Measurements from ENCODE around the gene BHMT. TPM values are rescaled to one million over a fixed set of nuclear protein-coding genes. Genes with fewer than 3 reads are reported as not detected.

BHMT gene
- total and polyA plus RNA-seq, 10 of the 15 experiments (the other 5 are each of a cell fraction or from before 2014, with no cell fraction given): 0.44 TPM; not detected in 9

DNA sequence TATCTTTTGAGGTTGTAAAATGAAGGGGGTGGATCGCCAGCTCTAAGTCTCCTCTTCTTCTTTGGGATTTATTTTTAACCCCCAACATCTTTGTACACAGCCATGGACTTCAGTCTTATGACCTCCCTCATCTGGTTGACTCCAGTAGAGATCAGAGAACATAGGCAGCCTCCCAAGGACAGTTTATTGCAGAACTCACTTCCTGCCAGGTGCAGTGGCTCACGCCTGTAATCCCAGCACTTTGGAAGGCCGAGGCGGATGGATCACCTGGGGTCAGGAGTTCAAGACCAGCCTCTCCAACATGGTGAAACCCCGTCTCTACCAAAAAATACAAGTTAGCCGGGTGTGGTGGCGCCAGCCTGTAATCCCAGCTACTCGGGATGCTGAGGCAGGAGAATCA is 2.8 kb upstream of the BHMT start:
- intact Hi-C loops (cut with micrococcal nuclease; ENCODE audit: unreplicated experiment) (no loop called here), in situ Hi-C loops (cut with MboI) (no loop called here)
- ATAC-seq (no peak), DNase-seq (ENCODE audit: low read depth, low spot score) (no peak), FAIRE-seq (no peak)
- Histone ChIP-seq H3K79me2 (ENCODE audit: control insufficient read depth, insufficient read depth, low read length) (no peaks in the 10 kb centered on the region), H3K27me3 (replicated peaks in 1 of 2; ENCODE audit: control insufficient read depth in 2 of 2, insufficient read depth in 2 of 2, low read length in 1 of 2) (peaks cover 4 to 8% of the 10 kb centered on the region in 2 experiments), H3K4me3 (no peak overlapping the region), H3K4me1 (ENCODE audit: control insufficient read depth, insufficient read depth, low read length) (no peaks in the 10 kb centered on the region), H2AFZ (ENCODE audit: control insufficient read depth, low read depth, low read length) (no peak overlapping the region), H3K36me3 (ENCODE audit: control insufficient read depth in 2 of 2, insufficient read depth in 2 of 2, low read length in 1 of 2) (no peaks in the 10 kb centered on the region), H3K9me3 (replicated peaks; ENCODE audit: control insufficient read depth, insufficient read depth, low read length) (no peaks in the 10 kb centered on the region), H3K27ac (ENCODE audit: control insufficient read depth, insufficient read depth) (no peak overlapping the region), H4K20me1 (ENCODE audit: control insufficient read depth, insufficient read depth) (no peaks in the 10 kb centered on the region), H3K9ac (ENCODE audit: control insufficient read depth, insufficient read depth, low read length) (no peak overlapping the region), H3K4me2 (ENCODE audit: control insufficient read depth, insufficient read depth) (no peak overlapping the region)
- POLR2A ChIA-PET: no interaction called here
- CTCF ChIA-PET: interaction anchor here (0.6 to 5.7 kb wide), 5 partner anchors 9 to 735 kb away, joined by 3 to 84 read pairs (median 3); no protein-coding TSS in a partner anchor
- RAD21 ChIA-PET (ENCODE audit: unreplicated experiment): interaction anchor here (1.2 kb wide), 1 partner anchor 84 kb away, joined by 3 read pairs; no protein-coding TSS in a partner anchor
- 68% methylated on average over 7 of the region's 8 CpGs for WGBS (ENCODE audit: insufficient coverage, insufficient replicate concordance, low lambda C conversion rate, missing lambda C conversion rate)
- no TSS peak for BruUV-seq (replicated peaks)
- SMC1A ChIA-PET (ENCODE audit: uncharacterized antibody, unreplicated experiment): interaction anchor here (0.6 to 5.7 kb wide), 4 partner anchors 24 to 209 kb away, joined by 3 to 30 read pairs (median 11); no protein-coding TSS in a partner anchor
- TF ChIP-seq, protein P1, sequence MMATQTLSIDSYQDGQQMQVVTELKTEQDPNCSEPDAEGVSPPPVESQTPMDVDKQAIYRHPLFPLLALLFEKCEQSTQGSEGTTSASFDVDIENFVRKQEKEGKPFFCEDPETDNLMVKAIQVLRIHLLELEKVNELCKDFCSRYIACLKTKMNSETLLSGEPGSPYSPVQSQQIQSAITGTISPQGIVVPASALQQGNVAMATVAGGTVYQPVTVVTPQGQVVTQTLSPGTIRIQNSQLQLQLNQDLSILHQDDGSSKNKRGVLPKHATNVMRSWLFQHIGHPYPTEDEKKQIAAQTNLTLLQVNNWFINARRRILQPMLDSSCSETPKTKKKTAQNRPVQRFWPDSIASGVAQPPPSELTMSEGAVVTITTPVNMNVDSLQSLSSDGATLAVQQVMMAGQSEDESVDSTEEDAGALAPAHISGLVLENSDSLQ (IDR thresholded peaks at IDR 0.05): no peak
- TF ChIP-seq SMARCA5 (IDR thresholded peaks at IDR 0.05): no peak
- TF ChIP-seq EED (IDR thresholded peaks at IDR 0.05; ENCODE audit: low read depth): no peak
- TF ChIP-seq PML (IDR thresholded peaks at IDR 0.05; ENCODE audit: low read length): no peak
- no peak for TF ChIP-seq CBFB (IDR thresholded peaks at IDR 0.05; ENCODE audit: low read depth)
- TF ChIP-seq NFYA (IDR thresholded peaks at IDR 0.05; ENCODE audit: borderline replicate concordance, low read depth, low read length): no peak
- TF ChIP-seq, protein P2, sequence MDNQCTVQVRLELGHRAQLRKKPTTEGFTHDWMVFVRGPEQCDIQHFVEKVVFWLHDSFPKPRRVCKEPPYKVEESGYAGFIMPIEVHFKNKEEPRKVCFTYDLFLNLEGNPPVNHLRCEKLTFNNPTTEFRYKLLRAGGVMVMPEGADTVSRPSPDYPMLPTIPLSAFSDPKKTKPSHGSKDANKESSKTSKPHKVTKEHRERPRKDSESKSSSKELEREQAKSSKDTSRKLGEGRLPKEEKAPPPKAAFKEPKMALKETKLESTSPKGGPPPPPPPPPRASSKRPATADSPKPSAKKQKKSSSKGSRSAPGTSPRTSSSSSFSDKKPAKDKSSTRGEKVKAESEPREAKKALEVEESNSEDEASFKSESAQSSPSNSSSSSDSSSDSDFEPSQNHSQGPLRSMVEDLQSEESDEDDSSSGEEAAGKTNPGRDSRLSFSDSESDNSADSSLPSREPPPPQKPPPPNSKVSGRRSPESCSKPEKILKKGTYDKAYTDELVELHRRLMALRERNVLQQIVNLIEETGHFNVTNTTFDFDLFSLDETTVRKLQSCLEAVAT (IDR thresholded peaks at IDR 0.05): no peak
- TF ChIP-seq SPI1 (IDR thresholded peaks at IDR 0.05; ENCODE audit: borderline replicate concordance, insufficient read depth, low read depth, low read length): no peak
- TF ChIP-seq, protein P3, sequence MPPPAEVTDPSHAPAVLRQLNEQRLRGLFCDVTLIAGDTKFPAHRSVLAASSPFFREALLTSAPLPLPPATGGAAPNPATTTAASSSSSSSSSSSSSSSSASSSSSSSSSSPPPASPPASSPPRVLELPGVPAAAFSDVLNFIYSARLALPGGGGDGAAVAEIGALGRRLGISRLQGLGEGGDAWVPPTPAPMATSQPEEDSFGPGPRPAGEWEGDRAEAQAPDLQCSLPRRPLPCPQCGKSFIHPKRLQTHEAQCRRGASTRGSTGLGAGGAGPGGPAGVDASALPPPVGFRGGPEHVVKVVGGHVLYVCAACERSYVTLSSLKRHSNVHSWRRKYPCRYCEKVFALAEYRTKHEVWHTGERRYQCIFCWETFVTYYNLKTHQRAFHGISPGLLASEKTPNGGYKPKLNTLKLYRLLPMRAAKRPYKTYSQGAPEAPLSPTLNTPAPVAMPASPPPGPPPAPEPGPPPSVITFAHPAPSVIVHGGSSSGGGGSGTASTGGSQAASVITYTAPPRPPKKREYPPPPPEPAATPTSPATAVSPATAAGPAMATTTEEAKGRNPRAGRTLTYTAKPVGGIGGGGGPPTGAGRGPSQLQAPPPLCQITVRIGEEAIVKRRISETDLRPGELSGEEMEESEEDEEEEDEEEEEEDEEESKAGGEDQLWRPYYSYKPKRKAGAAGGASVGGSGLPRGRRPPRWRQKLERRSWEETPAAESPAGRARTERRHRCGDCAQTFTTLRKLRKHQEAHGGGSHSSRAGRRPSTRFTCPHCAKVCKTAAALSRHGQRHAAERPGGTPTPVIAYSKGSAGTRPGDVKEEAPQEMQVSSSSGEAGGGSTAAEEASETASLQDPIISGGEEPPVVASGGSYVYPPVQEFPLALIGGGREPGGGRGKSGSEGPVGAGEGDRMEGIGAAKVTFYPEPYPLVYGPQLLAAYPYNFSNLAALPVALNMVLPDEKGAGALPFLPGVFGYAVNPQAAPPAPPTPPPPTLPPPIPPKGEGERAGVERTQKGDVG (CRISPR knock-in tag; IDR thresholded peaks at IDR 0.05): no peak
- TF ChIP-seq RAD51 (IDR thresholded peaks at IDR 0.05): no peak
- no peak for TF ChIP-seq EP300 (IDR thresholded peaks at IDR 0.05; ENCODE audit: borderline replicate concordance in 1 of 2, control insufficient read depth in 1 of 2, low read depth in 2 of 2, low read length in 2 of 2)
- TF ChIP-seq ZNF274 (IDR thresholded peaks at IDR 0.05; ENCODE audit: insufficient read depth, insufficient read length): no peak
- TF ChIP-seq EZH2 (IDR thresholded peaks at IDR 0.05; ENCODE audit: borderline replicate concordance, control insufficient read depth, low read depth, low read length): no peak
- TF ChIP-seq, protein P4, sequence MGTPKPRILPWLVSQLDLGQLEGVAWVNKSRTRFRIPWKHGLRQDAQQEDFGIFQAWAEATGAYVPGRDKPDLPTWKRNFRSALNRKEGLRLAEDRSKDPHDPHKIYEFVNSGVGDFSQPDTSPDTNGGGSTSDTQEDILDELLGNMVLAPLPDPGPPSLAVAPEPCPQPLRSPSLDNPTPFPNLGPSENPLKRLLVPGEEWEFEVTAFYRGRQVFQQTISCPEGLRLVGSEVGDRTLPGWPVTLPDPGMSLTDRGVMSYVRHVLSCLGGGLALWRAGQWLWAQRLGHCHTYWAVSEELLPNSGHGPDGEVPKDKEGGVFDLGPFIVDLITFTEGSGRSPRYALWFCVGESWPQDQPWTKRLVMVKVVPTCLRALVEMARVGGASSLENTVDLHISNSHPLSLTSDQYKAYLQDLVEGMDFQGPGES (IDR thresholded peaks at IDR 0.05): no peak

All from GM12878 (cell line).